ENCODE data around the gene CWH43. TPM values are rescaled to one million over a fixed set of nuclear protein-coding genes. Genes with fewer than 3 reads are reported as not detected.
A peak's percentile ranks its signal among the peaks of the same experiment; 100 is the strongest.
"Not testable (repeated sequence)": the region's sequence is repeated elsewhere in the genome, so short reads cannot be mapped to it uniquely, and the experiment has no call there.

The CWH43 gene
- total and polyA plus RNA-seq, 2 donors (not counting 1 experiment from before 2014, with no cell fraction given): not detected

GRCh38 chr4:49109567-49110166 is 123.6 kb downstream of the CWH43 start:
- H3K27ac Mint-ChIP-seq; POLR2A ChIA-PET; CTCF ChIA-PET; H3K27ac ChIP-seq (ENCODE audit: low read length in 2 of 2); H3K4me2 ChIP-seq (replicated peaks; ENCODE audit: low read depth, low read length, poor library complexity, severe bottlenecking); H3K4me3 ChIP-seq (ENCODE audit: control extremely low read depth in 1 of 5, extremely low read depth in 1 of 5, insufficient read depth in 1 of 5, low read depth in 2 of 5, low read length in 4 of 5); H3K4me1 ChIP-seq (ENCODE audit: control insufficient read depth in 2 of 2, insufficient read depth in 2 of 2, low read length in 2 of 2); H2AFZ ChIP-seq (ENCODE audit: insufficient read depth, low read depth, low read length, poor library complexity, severe bottlenecking); H3K36me3 ChIP-seq (replicated peaks in 1 of 2; ENCODE audit: control extremely low read depth in 1 of 2, control insufficient read depth in 1 of 2, extremely low read depth in 1 of 2, insufficient read depth in 2 of 2, low read length in 1 of 2); H3K9ac ChIP-seq (ENCODE audit: low read length); DNase-seq; H3K27me3 ChIP-seq (replicated peaks in 1 of 4; ENCODE audit: control extremely low read depth in 1 of 4, control insufficient read depth in 3 of 4, insufficient read depth in 4 of 4, low read length in 3 of 4); H3K79me2 ChIP-seq (ENCODE audit: control insufficient read depth, insufficient read depth, low read length); H3K27me3 Mint-ChIP-seq; H3K4me1 Mint-ChIP-seq; H4K20me1 ChIP-seq (ENCODE audit: control insufficient read depth, insufficient read depth, low read length, poor library complexity, severe bottlenecking); H3K4me3 Mint-ChIP-seq; intact Hi-C loops (cut with micrococcal nuclease): not testable (repeated sequence)
- WGBS (ENCODE audit: insufficient coverage): 63% methylated on average over 6 of the region's 10 CpGs
- peaks cover 43% of the 10 kb centered on the region for H3K9me3 Mint-ChIP-seq (ENCODE audit: insufficient read depth)
- ATAC-seq (ENCODE audit: low read depth): peak; percentile 29
- peaks cover 15 to 66% (median 20%) of the 10 kb centered on the region in 3 donors for H3K9me3 ChIP-seq (ENCODE audit: control extremely low read depth in 1 of 3, control insufficient read depth in 2 of 3, insufficient read depth in 1 of 3, low read length in 2 of 3)

GRCh38 chr4:49110579-49110978 is 124.5 kb downstream of the CWH43 start:
- H2AFZ ChIP-seq (ENCODE audit: insufficient read depth, low read depth, low read length, poor library complexity, severe bottlenecking); H3K36me3 ChIP-seq (replicated peaks in 1 of 2; ENCODE audit: control extremely low read depth in 1 of 2, control insufficient read depth in 1 of 2, extremely low read depth in 1 of 2, insufficient read depth in 2 of 2, low read length in 1 of 2); DNase-seq; H3K27ac ChIP-seq (ENCODE audit: low read length in 2 of 2); CTCF ChIA-PET; H3K4me1 ChIP-seq (ENCODE audit: control insufficient read depth in 2 of 2, insufficient read depth in 2 of 2, low read length in 2 of 2); intact Hi-C loops (cut with micrococcal nuclease); H3K4me1 Mint-ChIP-seq; H3K27ac Mint-ChIP-seq; POLR2A ChIA-PET; H3K27me3 ChIP-seq (replicated peaks in 1 of 4; ENCODE audit: control extremely low read depth in 1 of 4, control insufficient read depth in 3 of 4, insufficient read depth in 4 of 4, low read length in 3 of 4); H3K27me3 Mint-ChIP-seq; H3K4me2 ChIP-seq (replicated peaks; ENCODE audit: low read depth, low read length, poor library complexity, severe bottlenecking); H3K4me3 Mint-ChIP-seq; H3K4me3 ChIP-seq (ENCODE audit: control extremely low read depth in 1 of 5, extremely low read depth in 1 of 5, insufficient read depth in 1 of 5, low read depth in 2 of 5, low read length in 4 of 5); H3K9ac ChIP-seq (ENCODE audit: low read length); H3K79me2 ChIP-seq (ENCODE audit: control insufficient read depth, insufficient read depth, low read length); H4K20me1 ChIP-seq (ENCODE audit: control insufficient read depth, insufficient read depth, low read length, poor library complexity, severe bottlenecking): not testable (repeated sequence)
- H3K9me3 Mint-ChIP-seq (ENCODE audit: insufficient read depth): peaks cover 36% of the 10 kb centered on the region
- H3K9me3 ChIP-seq (ENCODE audit: control extremely low read depth in 1 of 3, control insufficient read depth in 2 of 3, insufficient read depth in 1 of 3, low read length in 2 of 3): peaks cover 7 to 65% (median 18%) of the 10 kb centered on the region in 3 donors
- ATAC-seq (ENCODE audit: low read depth): peak; percentile 22
- 79% methylated on average over 5 of the region's 5 CpGs for WGBS (ENCODE audit: insufficient coverage)

Small RNA genes within 50 kb of the gene (small RNA-seq; reads per million reads assigned to genes)
- gene AC020593.1 (ENCODE audit: insufficient read length, low read depth, low replicate concordance): not detected

Other genes starting within 250 kb of the CWH43 start
- gene FRYL, start 206.0 kb upstream of the CWH43 start, total RNA-seq: 133 and 138 TPM in 2 replicates
- gene FRYL, start 206.0 kb upstream of the CWH43 start, polyA plus RNA-seq: 15.5 and 24.6 TPM in 2 replicates
- gene OCIAD1, start 155.2 kb upstream of the CWH43 start, total RNA-seq: 114 and 119 TPM in 2 replicates
- 82.3 and 123 TPM in 2 replicates for gene OCIAD1, start 155.2 kb upstream of the CWH43 start, polyA plus RNA-seq
- 37.0 and 39.3 TPM in 2 replicates for gene OCIAD2, start 79.5 kb upstream of the CWH43 start, total RNA-seq
- gene OCIAD2, start 79.5 kb upstream of the CWH43 start, polyA plus RNA-seq: 47.9 and 50.0 TPM in 2 replicates